Neural cell (in vitro differentiated cells): ENCODE measurements around the gene RNF113B. TPM values are rescaled to one million over a fixed set of nuclear protein-coding genes. Genes with fewer than 3 reads are reported as not detected.

ENCODE experiments used
- H2AFZ ChIP-seq: fragments of 200-600, 300-800 bp; sonication (generic), shearing (Covaris generic); 2 replicates; pipeline ENCODE4 v1.6.0; 2014; ENCODE audit warnings: low read depth, mild to moderate bottlenecking, antibody characterized with exemption, low read length, moderate library complexity
- H3F3A ChIP-seq: fragments of 200-600 bp; shearing (Covaris generic); 2 replicates; pipeline ENCODE4 v1.6.1; 2016; ENCODE audit warnings: mild to moderate bottlenecking, moderate library complexity, mixed read lengths, antibody characterized with exemption, low read length; ENCODE audit not compliant: insufficient read depth, poor library complexity, severe bottlenecking
- H3K27ac ChIP-seq: fragments of 200-600, 300-800 bp; sonication (generic), shearing (Covaris generic); 2 replicates; pipeline ENCODE4 v1.5.1; 2014; ENCODE audit warnings: mild to moderate bottlenecking, low read length, moderate library complexity
- H3K27me3 ChIP-seq: fragments of 300-800, 200-600 bp; sonication (generic), shearing (Covaris generic); 2 replicates; pipeline ENCODE4 v1.6.0; 2014; ENCODE audit warnings: mild to moderate bottlenecking, low read depth, low read length, moderate library complexity; ENCODE audit not compliant: insufficient read depth
- H3K36me3 ChIP-seq: fragments of 300-800, 200-600 bp; sonication (generic), shearing (Covaris generic); 2 replicates; pipeline ENCODE4 v1.5.1; 2014; ENCODE audit warnings: mild to moderate bottlenecking, antibody characterized with exemption, low read length, moderate library complexity; ENCODE audit not compliant: insufficient read depth
- H3K4me2 ChIP-seq: fragments of 300-800, 200-600 bp; sonication (generic), shearing (Covaris generic); 2 replicates; pipeline ENCODE4 v1.6.0; 2014; ENCODE audit warnings: mild to moderate bottlenecking, low read length
- H3K4me3 ChIP-seq: fragments of 300-800, 200-600 bp; sonication (generic), shearing (Covaris generic); 2 replicates; pipeline ENCODE4 v1.5.1; 2014; ENCODE audit warnings: mild to moderate bottlenecking, low read length, moderate library complexity
- H3K79me2 ChIP-seq: fragments of 200-600 bp; shearing (Covaris generic); replicated peaks from 2 replicates; pipeline ENCODE4 v1.6.0; 2014; ENCODE audit warnings: mild to moderate bottlenecking, low read length, moderate library complexity; ENCODE audit not compliant: insufficient read depth
- H3K9ac ChIP-seq: fragments of 300-800, 200-600 bp; sonication (generic), shearing (Covaris generic); 2 replicates; pipeline ENCODE4 v1.6.1; 2016; ENCODE audit warnings: mild to moderate bottlenecking, low read length, mixed read lengths
- H3K9me2 ChIP-seq: fragments of 200-600 bp; shearing (Covaris generic); 2 replicates; pipeline ENCODE4 v1.6.1; 2016; ENCODE audit warnings: mild to moderate bottlenecking, low read length, mixed read lengths; ENCODE audit not compliant: insufficient read depth
- H3K9me3 ChIP-seq: fragments of 200-600, 300-800 bp; sonication (generic), shearing (Covaris generic); 2 replicates; pipeline ENCODE4 v1.6.1; 2016; ENCODE audit warnings: mild to moderate bottlenecking, mixed run types, low read length, moderate library complexity, mixed read lengths
- H4K20me1 ChIP-seq: fragments of 200-600 bp; shearing (Covaris generic); 2 replicates; pipeline ENCODE4 v1.6.1; 2016; ENCODE audit warnings: mild to moderate bottlenecking, mixed run types; ENCODE audit not compliant: insufficient read depth
- CTCF ChIP-seq: fragments of 450-650 bp; IDR thresholded peaks from 2 replicates; pipeline ENCODE4 v1.5.1; 2014; ENCODE audit warnings: antibody characterized with exemption, mild to moderate bottlenecking, moderate library complexity; ENCODE audit not compliant: poor library complexity, severe bottlenecking
- EP300 ChIP-seq: fragments of 450-650 bp; conservative IDR thresholded peaks from 2 replicates; pipeline ENCODE4 v1.6.1; 2014; ENCODE audit warnings: antibody characterized with exemption, mild to moderate bottlenecking, moderate library complexity; ENCODE audit not compliant: poor library complexity, severe bottlenecking
- EZH2 ChIP-seq: fragments of 200-600, 300-800 bp; shearing (Covaris generic), sonication (generic); IDR thresholded peaks from 2 replicates; pipeline ENCODE4 v1.6.1; 2014; ENCODE audit warnings: antibody characterized with exemption, low read length, borderline replicate concordance, mild to moderate bottlenecking; ENCODE audit not compliant: insufficient read depth, poor library complexity, severe bottlenecking
- MXI1 ChIP-seq: fragments of 450-650 bp; conservative IDR thresholded peaks from 2 replicates; pipeline ENCODE4 v1.6.1; 2014; ENCODE audit warnings: antibody characterized with exemption, mild to moderate bottlenecking; ENCODE audit not compliant: poor library complexity, severe bottlenecking
- POLR2AphosphoS5 ChIP-seq: IDR thresholded peaks from 2 replicates; pipeline ENCODE4 v1.6.1; 2012
- RAD21 ChIP-seq: fragments of 450-650 bp; conservative IDR thresholded peaks from 2 replicates; pipeline ENCODE4 v1.6.1; 2014; ENCODE audit warnings: antibody characterized with exemption, mild to moderate bottlenecking, moderate library complexity
- SMC3 ChIP-seq: fragments of 450-650 bp; conservative IDR thresholded peaks from 2 replicates; pipeline ENCODE4 v1.6.1; 2014; ENCODE audit warnings: antibody characterized with exemption, mild to moderate bottlenecking, moderate library complexity; ENCODE audit not compliant: poor library complexity
- TAF1 ChIP-seq: IDR thresholded peaks from 2 replicates; pipeline ENCODE4 v1.6.1; 2012; ENCODE audit warnings: low read depth
- polyA plus RNA-seq: library from polyadenylated mRNA; depleted of rRNA; stranded (reverse); fragments of >200 nt; gene quantifications from 2 replicates; pipeline ENCODE4 v1.2.3, GENCODE V29; 2014
- TF ChIP-seq, protein P1 (sequence below): IDR thresholded peaks from 2 replicates; pipeline ENCODE4 v1.6.1; 2012; ENCODE audit warnings: borderline replicate concordance

The RNF113B gene
- polyA plus RNA-seq, 1 donor from 2014 or later: not detected

DNA sequence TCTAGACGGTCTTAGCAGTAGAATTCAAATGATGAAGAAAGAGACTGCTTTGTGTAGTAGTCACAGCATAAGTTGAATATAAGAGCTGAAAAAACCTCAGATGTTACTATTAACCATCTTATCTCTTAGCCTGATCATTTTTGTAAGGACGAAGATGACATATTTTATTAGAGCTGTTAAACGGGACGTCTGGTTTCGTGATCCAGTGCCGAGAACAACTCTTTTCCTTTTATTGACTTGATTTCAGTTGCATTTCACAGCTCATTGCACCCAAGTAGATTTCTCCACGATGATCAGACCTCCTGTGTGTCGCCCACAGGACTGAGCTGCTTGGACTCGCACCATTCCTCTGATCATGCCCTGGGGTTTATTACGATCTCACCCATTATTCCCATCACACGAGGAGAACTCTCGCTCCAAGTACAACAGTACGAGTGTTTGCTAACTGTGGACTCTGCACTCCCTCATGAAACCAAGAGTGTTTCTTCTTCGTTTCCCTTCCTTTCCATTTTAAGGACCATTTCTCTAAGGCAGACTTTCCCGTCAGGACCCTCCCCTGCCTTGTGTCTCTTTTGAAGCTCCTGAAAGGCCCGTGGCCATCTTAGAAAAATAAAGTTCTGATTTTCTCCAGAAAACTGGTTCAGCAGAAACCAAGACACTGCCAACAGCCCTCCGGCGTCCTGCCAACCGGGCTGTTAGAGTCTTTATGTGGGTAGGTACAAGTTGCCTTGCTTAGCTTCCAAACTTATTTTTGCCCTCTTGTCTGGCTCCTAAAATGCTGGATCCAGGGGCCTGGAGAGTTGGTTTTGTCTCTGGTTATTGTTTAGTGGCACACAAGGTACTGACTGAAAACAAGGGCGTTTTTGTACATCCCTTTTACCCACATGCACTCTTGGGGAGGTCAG is 48.2 kb upstream of the RNF113B start:
- H3K79me2 ChIP-seq: peaks cover 12% of the 10 kb centered on the region
- no peak overlapping the region for H3K4me3 ChIP-seq
- H3K9me2 ChIP-seq: no peaks in the 10 kb centered on the region
- no peak overlapping the region for H3K4me2 ChIP-seq
- no peaks in the 10 kb centered on the region for H3F3A ChIP-seq
- H4K20me1 ChIP-seq: no peaks in the 10 kb centered on the region
- H3K27me3 ChIP-seq: no peaks in the 10 kb centered on the region
- no peak overlapping the region for H3K27ac ChIP-seq
- H3K9me3 ChIP-seq: peaks cover under 1% of the 10 kb centered on the region
- H2AFZ ChIP-seq: no peak overlapping the region
- no peaks in the 10 kb centered on the region for H3K36me3 ChIP-seq
- TF ChIP-seq MXI1: no peak
- TF ChIP-seq SMC3: no peak
- no peak for TF ChIP-seq POLR2AphosphoS5
- TF ChIP-seq TAF1: no peak
- TF ChIP-seq RAD21: no peak
- no peak for TF ChIP-seq EZH2
- no peak for TF ChIP-seq CTCF
- no peak overlapping the region for H3K9ac ChIP-seq

DNA sequence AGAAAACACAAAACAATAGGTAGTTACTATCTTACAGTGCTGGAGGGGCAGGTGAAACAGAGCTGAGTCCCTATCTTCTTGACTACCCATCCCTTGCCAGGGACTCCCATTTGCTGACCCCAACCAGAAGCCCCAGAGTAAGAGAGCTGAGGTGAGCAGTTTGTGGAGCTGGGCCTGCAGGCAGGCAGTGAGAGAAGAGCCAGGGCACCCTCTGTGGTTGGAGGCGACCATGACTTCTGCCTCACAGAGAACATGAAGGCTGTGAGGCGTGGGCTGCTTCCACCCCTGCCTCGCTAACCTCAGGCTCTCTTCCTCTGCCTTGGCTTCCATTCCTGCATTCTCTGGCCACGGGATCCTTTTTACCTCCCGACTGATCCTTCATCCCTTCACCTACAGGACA is 47.5 kb upstream of the RNF113B start:
- H3K9me3 ChIP-seq: no peaks in the 10 kb centered on the region
- no peaks in the 10 kb centered on the region for H3F3A ChIP-seq
- H3K36me3 ChIP-seq: no peaks in the 10 kb centered on the region
- H3K4me3 ChIP-seq: no peak overlapping the region
- no peaks in the 10 kb centered on the region for H4K20me1 ChIP-seq
- H2AFZ ChIP-seq: no peak overlapping the region
- no peak overlapping the region for H3K9ac ChIP-seq
- no peaks in the 10 kb centered on the region for H3K27me3 ChIP-seq
- no peak overlapping the region for H3K4me2 ChIP-seq
- peaks cover 12% of the 10 kb centered on the region for H3K79me2 ChIP-seq
- H3K9me2 ChIP-seq: no peaks in the 10 kb centered on the region
- no peak overlapping the region for H3K27ac ChIP-seq
- TF ChIP-seq EP300 (no peak), SMC3 (no peak), MXI1 (no peak), CTCF (no peak), RAD21 (no peak), POLR2AphosphoS5 (no peak), TAF1 (no peak)
- TF ChIP-seq, protein P1, sequence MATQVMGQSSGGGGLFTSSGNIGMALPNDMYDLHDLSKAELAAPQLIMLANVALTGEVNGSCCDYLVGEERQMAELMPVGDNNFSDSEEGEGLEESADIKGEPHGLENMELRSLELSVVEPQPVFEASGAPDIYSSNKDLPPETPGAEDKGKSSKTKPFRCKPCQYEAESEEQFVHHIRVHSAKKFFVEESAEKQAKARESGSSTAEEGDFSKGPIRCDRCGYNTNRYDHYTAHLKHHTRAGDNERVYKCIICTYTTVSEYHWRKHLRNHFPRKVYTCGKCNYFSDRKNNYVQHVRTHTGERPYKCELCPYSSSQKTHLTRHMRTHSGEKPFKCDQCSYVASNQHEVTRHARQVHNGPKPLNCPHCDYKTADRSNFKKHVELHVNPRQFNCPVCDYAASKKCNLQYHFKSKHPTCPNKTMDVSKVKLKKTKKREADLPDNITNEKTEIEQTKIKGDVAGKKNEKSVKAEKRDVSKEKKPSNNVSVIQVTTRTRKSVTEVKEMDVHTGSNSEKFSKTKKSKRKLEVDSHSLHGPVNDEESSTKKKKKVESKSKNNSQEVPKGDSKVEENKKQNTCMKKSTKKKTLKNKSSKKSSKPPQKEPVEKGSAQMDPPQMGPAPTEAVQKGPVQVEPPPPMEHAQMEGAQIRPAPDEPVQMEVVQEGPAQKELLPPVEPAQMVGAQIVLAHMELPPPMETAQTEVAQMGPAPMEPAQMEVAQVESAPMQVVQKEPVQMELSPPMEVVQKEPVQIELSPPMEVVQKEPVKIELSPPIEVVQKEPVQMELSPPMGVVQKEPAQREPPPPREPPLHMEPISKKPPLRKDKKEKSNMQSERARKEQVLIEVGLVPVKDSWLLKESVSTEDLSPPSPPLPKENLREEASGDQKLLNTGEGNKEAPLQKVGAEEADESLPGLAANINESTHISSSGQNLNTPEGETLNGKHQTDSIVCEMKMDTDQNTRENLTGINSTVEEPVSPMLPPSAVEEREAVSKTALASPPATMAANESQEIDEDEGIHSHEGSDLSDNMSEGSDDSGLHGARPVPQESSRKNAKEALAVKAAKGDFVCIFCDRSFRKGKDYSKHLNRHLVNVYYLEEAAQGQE: no peak
